HepG2 (cell line): ENCODE measurements around the gene SERPINA3.

Source experiments
- MLX ChIP-seq: IDR thresholded peaks from 2 replicates; pipeline ENCODE4 v1.6.1; 2016
- MNT ChIP-seq: fragments of 450-650 bp; IDR thresholded peaks from 2 replicates; pipeline ENCODE4 v1.6.1; 2016
- PAXIP1 ChIP-seq: sonication (generic); formaldehyde crosslinking; conservative IDR thresholded peaks from 2 replicates; pipeline ENCODE4 v1.4.0; 2020; ENCODE audit warnings: mild to moderate bottlenecking, missing genetic modification reagents, moderate library complexity
- POLR2A ChIP-seq, 2 experiments: IDR thresholded peaks; 2 replicates each; pipeline ENCODE4 v1.6.1; 2011; ENCODE audit warnings: low read depth in 2 of 2, low read length in 2 of 2, mild to moderate bottlenecking in 1 of 2, moderate library complexity in 1 of 2; ENCODE audit not compliant: insufficient read depth in 1 of 2
- REST ChIP-seq, 2 experiments: IDR thresholded peaks; 2 replicates each; pipeline ENCODE4 v1.6.1; 2011 to 2012; ENCODE audit warnings: low read length in 2 of 2, borderline replicate concordance in 1 of 2, low read depth in 1 of 2, mild to moderate bottlenecking in 1 of 2, moderate library complexity in 1 of 2
- ZNF124 ChIP-seq: sonication (generic); formaldehyde crosslinking; IDR thresholded peaks from 2 replicates; pipeline ENCODE4 v1.4.0; 2020; ENCODE audit warnings: missing genetic modification reagents

- TF ChIP-seq PAXIP1 (no peak), MNT (no peak), POLR2A (IDR thresholded peaks at IDR 0.05; ENCODE audit: insufficient read depth in 1 of 2, low read depth in 2 of 2, low read length in 2 of 2) (no peak), REST (IDR thresholded peaks at IDR 0.05; ENCODE audit: borderline replicate concordance in 1 of 2, low read depth in 1 of 2, low read length in 2 of 2) (no peak), MLX (CRISPR knock-in tag) (no peak), ZNF124 (no peak)
Observed at GRCh38 chr14:94673071-94673470, 60.9 kb downstream of the SERPINA3 start.
